IPS-NIHi7 (cell line): Measurements from ENCODE around the gene MAD1L1.
"Not testable (repeated sequence)": the region's sequence is repeated elsewhere in the genome, so short reads cannot be mapped to it uniquely, and the experiment has no call there.

Source experiments
- DNase-seq: peaks from one replicate; pipeline ENCODE4 v3.0.0; 2012; ENCODE audit warnings: mixed read lengths; ENCODE audit errors: extremely low spot score

Gene MAD1L1

DNA sequence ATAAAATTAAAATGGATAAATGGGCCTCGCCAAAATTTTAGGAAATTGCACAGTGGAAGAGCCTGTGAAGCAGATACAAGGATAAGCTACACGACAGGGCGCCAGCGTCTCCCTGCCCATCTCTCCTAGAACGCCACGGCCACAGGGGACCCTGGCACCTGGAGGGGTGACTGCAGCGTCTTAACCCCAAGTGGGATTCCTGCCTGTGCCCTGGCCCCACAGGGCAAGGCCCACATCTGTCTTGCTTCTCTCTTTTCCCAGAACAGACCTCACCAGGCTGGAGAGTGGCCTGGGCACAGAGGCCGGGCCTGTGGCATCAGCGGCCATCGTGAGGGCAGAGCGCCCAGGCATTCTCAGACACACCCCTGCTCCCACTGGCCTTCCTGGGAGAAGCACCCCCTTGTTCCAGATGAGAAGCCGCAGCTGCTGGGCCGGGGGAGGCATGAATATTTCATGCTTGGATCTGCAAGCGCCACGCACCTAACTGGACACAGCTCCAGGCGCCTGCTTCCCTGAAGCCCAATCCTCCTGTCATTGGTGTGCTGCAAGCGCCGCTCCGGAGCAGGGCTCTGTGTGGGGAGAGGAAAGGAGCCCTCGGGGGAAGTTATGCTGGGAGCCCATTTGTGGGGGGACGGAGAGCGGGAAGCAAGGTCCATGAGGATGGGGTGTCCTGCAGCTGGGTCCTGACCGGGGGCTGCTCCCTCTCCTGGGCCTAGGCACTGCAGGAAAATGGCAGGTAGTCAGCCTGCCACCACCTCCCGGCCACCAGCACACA lies 409.2 kb downstream of the MAD1L1 start:
- DNase-seq: no peak

DNA sequence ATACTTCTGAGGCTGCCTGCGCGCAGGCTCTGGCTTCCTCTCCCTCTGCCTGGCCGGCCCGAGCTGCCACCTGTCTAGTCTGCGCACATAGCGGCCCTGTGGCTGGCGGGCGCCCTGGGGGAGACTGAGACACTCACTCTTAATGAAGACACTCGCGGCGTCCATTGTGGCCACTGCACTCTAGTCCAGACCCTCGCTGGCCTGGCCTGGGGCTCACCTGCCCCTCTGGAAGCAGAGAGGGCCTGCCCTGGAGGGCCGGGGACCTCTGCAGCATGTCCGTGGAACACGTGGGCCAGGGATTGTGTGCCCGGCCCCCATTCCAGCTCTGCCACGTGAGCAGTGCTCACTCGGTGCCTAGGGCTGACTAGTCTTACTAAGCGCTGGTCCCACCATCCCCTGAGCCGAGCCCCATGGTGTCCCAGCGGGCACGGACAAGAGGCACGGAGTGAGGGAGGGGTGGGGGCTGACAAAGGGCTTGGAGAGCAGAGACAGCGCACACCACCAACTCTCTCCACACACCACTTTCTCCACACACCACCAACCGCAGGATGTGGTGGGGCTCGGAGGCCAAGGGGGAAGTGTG lies 413.4 kb downstream of the MAD1L1 start:
- DNase-seq: no peak

- no peak for DNase-seq
These were observed 414.0 kb downstream of the MAD1L1 start for GRCh38 chr7:1818575-1819258.

DNA sequence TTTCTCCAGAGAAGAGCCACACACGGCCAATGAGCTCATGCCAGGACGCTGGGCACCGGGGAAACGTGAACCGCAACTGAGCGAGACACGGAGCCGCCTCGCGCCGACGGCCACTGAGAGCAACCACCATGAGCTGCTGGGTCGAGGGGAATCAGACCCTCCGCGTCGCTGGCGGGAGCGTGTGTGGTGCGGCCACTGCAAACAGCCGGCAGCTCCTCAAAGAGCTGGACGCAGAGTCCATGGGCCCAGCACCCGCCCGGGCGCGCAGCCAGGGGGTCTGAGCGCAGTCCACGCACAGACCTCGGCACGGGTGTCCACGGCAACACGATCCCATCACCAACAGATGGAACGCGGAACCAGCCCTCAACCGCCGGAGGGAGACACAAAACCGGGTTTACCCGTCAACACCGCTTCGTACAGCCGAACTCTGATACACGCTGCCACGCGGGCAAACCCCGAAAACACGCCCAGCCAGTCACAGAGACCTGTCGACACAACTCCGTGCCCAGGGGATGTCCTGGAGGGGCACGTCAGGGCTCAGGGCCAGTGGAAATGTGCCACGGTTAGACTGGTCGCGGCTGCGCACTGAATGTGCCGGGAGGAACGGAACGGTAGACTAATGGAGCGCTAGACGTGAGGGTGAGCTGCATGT lies 415.6 kb downstream of the MAD1L1 start:
- no peak for DNase-seq

DNA sequence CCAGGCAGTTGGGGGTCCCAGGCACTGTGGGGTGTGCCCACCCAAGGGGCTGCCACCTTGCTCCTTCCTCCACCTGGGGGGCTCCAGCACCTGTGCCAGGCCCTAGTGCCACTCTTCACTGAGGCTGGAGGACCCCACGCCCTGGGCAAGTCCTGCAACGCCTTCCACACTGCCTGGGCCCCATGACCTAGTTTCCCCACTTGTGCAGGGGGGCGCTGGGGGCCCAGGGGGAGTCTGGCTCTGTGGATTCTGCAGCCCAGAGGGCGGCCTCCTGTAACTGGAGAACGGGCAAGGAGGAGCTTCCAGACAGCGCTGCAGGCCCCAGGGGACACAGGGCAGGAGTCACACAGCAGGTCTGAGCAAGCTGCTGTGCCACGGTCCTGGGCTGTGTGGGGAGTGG lies 416.3 kb downstream of the MAD1L1 start:
- DNase-seq: not testable (repeated sequence)

GRCh38 chr7:1815551-1816281 lies 417.0 kb downstream of the MAD1L1 start:
- DNase-seq: not testable (repeated sequence)

DNA sequence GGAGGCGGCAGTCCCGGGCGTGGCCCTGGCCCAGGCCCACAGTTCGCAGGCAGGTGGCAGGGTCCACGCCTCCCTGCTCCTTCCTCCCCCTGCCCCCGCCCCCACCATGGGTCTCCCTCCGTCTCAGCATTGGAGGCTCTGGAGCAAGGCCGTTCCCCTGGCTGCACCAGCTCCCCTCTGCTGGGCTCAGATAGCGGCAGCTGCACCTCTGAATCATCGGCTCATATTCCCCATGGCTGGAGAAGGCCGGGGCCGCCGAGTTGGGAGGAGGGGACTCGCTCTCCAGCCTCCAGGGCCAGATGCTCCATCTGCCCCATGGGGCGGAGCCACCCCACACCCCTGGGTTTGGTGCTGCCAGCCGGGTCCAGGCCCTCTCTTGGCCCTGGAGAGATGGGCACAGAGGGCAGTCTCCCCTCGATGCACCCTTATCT lies 417.7 kb downstream of the MAD1L1 start:
- no peak for DNase-seq

DNA sequence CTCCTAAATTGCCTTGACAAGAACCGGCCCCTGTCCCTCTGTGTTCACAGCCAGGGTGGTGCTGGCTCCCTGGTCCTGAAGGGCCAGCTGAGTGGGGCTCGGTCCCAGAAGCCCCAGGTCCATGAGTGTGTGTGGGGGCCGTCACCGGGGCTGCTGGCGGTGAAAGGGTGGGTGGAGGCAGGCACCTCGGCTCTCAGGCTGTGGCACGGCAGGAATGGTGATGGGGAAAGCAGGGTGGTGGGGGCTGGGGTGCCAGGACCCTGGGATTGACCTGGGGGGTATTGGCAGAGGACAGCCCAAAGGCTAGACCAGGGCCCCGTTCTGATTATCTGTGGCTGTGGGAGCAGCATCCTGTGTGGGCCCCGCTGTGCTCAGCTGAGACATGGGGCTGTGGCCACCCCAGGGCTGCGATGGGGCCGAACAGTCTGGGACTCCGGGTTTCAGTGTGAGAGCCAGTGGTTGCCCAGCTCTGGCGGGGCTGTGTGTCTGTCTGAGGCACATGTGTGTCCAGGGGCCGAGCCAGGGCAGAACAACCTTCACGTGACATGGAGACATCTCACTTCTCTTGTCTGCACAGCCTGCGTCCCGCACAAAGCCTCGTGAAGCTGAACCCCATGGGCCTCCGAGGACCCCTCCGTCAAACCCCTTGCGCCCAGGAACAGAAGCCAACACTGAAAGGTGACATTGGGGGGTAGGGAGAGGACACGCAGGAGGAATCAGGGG lies 418.5 kb downstream of the MAD1L1 start:
- no peak for DNase-seq

DNA sequence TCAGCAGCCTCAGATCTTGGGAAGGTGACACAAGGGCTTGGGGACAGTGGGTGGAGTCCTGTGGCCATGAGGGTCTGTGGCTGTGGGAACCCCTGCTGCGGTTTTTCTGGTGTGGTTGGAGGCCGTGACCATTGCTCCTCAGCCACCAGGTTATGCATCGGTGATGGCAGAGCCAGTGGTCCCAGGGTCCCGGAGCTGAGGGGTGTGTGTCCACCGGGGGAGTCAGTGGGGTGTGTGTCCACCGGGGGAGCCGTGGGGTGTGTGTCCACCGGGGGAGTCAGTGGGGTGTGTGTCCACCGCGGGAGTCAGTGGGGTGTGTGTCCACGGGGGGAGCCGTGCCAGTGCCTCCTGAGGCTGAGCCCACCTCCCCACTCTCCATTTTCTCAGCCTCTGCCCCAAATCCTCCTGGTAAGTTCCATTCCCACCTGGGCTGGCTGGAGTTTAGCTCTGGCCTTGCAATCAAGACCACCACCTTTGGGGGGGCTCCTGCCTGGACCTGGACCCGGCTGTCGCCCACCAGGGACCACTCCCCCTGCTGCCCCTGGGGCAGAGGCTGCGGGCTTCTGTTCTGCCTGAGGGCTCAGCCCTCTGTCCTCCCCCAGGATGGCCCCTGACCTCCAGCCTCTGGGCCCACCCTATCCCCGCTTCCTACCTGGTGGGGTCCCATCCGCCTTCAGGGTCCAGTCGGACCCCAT lies 419.2 kb downstream of the MAD1L1 start:
- DNase-seq: no peak

DNA sequence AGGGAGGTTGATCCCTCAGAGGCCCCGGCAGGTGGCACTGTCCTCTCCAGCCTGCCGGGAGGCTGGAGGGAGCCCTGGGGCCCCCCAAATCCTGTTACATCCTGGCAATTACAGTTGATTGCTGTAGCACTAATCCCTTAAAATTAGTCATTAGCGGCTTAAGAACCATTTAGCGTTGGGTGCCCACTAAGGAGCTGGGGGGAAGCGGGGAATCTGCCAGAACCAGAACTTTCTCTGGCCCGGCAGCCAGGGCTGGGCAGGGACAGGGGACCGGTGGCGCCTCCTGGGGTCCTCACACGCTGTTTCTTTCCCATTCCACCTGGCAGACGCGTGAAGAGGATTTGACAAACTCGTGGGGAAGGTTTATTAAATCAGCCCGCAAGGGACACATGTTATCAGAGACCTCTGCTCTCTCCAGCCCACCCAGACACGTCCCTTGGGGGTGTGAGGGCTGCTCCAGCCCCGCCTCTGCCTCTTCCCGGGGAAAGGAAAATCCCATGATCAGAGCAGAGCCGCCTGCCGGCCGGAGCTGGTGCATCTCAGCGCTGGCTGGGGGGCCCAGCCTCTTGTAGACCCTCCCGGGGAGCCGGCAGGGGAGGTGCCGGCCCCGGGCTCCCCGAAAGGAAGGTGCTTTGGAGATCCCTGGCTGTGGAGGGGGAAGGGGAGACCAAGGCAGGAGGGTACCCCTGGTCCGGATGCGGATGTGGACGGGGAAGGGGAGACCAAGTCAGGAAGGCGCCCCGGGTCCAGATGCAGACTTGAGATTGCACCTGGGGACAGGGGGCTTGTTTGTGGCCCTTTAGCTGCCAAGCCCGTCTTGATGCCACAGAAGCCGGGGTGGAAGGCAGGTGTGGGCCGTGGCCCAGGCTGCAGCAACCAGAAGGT lies 420.0 kb downstream of the MAD1L1 start:
- peak; percentile 66 for DNase-seq

- DNase-seq: no peak
These were observed 420.8 kb downstream of the MAD1L1 start for GRCh38 chr7:1811850-1812508.

DNA sequence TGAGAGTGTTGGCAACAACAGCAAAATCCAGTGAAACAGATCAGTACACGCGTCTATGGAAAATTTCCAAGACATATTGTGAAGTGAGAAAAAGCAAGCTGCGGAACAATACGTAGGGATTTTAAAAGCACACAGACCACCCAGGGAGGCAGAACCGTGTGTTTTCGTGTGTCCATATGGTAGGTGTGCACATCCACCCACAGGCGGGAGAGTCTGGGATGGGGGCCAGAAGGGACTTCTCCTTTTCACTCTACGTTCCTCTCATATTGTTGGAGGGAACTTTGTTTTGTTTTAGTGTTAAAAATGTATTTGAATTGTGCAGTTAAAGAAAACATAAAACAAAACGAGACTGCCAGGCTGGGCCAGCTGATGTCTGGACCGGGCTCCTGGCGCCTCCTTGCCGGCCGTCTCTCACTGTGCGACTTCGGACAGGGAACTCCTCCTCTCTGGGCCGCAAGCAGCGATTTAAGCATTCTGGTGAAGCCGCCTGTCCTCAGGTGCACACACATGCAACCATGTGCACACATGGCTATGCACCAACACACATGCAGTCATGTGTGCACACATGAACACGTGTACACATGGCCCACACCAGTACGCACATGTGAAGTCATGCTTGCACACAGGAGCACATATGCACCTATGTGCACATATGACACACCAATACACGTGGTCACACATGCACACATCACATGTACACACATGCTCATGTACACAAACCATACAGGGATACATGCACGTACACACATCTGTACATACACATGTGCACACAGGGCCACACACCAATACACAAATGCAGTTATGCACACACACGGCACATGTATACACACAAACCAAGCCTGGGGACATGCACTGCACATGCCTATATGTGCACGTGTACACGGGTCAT lies 421.5 kb downstream of the MAD1L1 start:
- DNase-seq: no peak

- no peak for DNase-seq
These were observed 422.2 kb downstream of the MAD1L1 start for GRCh38 chr7:1810521-1810920.

GRCh38 chr7:1809601-1810258 lies 423.0 kb downstream of the MAD1L1 start:
- DNase-seq: no peak

DNA sequence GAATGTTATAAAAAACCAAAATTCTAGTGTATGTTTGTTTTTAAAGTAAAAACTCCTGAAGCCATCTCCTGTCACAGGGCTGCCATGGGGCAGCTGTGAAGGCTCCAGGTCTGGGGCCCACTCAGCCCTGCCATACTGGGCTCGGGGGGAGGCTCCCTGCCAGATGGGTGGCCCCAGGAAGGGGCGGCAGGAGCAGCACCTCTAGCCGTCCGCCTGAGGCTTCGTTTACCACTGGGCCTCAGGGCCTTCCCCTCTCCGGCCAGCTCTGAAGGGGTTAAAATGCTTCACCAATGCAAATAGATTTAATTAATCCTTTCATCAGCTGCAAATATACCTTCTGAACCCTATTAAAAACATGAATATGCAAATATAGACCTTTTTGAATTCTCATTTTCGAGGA lies 423.7 kb downstream of the MAD1L1 start:
- DNase-seq: no peak

DNA sequence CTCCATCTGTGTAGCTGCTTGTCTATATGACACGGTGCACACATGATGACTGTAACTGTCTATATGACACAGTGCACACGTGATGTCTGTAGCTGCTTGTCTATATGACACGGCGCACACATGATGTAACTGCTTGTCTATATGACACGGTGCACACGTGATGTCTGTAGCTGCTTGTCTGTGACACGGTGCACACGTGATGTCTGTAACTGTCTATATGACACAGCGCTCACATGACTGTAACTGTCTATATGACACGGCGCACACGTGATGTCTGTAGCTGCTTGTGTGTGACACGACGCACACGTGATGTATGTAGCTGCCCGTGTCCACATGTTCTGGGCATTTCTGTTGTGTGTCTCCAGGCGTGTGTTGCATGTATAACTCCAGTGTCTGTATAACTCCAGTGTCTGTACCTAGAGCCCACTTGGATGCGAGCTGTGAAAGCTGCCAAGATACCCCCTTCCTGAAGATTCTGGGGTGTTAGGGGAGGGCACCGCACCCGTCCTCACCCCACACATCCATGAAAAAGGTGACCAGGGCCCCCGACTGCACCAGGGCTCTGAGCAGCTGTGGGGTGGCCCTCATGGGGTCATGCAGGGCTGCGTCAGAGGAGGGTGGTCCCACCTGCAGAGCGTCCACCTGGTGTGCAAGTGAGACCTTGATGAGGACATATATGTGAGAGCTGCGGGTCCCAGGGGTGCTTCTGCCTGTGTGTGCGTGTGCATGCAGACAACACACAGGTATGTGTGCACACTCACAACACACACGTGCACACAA lies 424.7 kb downstream of the MAD1L1 start:
- DNase-seq: no peak

DNA sequence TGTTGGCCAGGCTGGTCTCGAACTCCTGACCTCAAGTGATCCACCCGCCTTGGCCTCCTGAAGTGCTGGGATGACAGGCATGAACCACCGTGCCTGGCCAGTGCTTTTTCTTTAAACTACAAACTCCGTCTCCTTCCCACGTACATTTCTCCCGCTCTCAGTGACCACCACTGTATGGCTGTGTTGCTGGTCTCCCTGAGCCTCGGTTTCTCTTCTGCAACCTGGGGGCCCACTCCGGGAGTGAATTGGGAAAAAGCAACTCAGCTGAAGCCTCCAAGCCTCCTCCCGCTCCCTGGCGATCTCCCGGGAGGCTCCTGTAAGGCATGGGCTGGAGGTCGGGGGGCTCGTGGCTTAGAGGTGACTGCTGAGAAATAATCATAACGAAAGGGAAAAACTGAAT lies 426.4 kb downstream of the MAD1L1 start:
- no peak for DNase-seq
